ENCODE measurements around the gene SSUH2.
"Not testable (repeated sequence)": the region's sequence is repeated elsewhere in the genome, so short reads cannot be mapped to it uniquely, and the experiment has no call there.

SSUH2 gene, protein sequence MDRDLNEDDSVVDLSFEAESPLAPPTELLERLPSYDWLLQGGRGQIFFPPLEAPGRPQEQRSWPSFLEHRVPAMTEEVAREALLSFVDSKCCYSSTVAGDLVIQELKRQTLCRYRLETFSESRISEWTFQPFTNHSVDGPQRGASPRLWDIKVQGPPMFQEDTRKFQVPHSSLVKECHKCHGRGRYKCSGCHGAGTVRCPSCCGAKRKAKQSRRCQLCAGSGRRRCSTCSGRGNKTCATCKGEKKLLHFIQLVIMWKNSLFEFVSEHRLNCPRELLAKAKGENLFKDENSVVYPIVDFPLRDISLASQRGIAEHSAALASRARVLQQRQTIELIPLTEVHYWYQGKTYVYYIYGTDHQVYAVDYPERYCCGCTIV

DNA sequence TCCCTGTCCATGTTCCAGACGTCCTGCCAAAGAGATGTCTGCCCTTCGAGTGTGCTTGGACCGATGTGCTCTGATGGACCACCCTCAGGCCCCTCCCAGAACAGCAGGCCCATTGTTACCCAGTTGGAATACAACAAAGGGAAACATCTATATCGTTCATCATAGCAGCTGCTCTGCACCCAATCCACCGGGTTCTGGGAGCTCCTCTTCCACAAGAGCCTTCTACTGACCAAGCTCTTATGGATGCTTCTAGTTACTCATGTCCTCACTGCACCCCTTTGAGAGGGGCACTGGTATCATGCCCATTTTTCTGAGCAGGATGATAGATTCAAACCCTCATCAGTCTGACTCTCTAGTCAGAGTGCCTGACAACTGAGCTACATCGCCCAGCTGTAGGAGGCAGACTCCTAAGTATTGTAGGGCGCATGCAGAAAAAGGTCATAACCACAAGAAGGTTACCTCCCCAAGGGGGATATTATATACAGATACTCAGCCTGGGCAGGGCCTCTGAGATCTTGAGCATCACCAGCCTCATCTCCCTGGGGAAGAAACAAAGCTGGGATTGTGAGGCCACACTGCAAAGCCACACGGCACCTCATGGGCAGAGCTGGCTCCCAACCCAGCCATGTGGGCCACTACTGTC lies at the start of gene SSUH2:
TSS of gene SSUH2 (minus strand) at position 51 of the 643 bp plus-strand sequence. CDS start at position 11, 40 bp downstream.
- Mint-ChIP-seq H3K27me3 (peaks cover 3% of the 10 kb centered on the region), H3K4me3 (no peak within 1 kb of the TSS), H3K4me1 (no peaks in the 10 kb centered on the region), H3K9me3 (no peaks in the 10 kb centered on the region), H3K36me3 (no peaks in the 10 kb centered on the region), H3K27ac (no peak within 1 kb of the TSS)

DNA sequence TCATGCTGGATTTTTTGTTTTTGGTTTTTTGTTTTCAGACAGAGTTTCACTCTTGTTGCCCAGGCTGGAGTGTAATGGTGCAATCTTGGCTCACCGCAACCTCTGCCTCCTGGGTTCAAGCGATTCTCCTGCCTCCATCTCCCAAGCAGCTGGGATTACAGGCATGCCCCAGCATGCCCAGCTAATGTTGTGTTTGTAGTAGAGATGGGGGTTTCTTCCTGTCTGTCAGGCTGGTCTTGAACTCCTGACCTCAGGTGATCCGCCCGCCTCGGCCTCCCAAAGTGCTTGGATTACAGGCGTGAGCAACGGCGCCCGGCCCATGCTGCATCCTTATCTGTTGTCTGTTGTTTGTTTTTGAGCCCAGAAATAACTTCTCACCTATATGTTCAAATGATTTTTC lies 46.7 kb upstream of the SSUH2 start:
- not testable (repeated sequence) for H3K36me3 Mint-ChIP-seq, H3K27me3 Mint-ChIP-seq, H3K9me3 Mint-ChIP-seq, H3K4me3 Mint-ChIP-seq, H3K4me1 Mint-ChIP-seq, H3K27ac Mint-ChIP-seq

DNA sequence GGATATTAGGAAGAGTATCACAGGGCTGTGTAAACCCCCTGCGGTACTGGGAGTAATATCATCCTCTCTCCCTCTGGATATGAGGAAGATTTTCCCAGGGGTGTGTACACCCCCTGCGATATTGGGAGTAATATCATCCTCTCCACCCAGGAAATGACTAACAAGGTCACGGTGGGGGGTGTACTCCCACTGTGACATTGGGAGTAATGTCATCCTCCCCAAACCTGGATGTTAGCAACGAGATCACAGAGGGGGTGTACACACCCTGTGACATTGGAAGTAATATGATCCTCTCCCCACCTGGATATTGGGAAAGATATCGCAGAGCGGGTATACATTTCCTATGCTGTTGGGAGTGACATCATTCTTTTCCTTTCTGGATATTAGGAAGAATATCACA lies 40.4 kb upstream of the SSUH2 start:
- H3K36me3 Mint-ChIP-seq, H3K27ac Mint-ChIP-seq, H3K4me1 Mint-ChIP-seq, H3K9me3 Mint-ChIP-seq, H3K27me3 Mint-ChIP-seq, H3K4me3 Mint-ChIP-seq: not testable (repeated sequence)

DNA sequence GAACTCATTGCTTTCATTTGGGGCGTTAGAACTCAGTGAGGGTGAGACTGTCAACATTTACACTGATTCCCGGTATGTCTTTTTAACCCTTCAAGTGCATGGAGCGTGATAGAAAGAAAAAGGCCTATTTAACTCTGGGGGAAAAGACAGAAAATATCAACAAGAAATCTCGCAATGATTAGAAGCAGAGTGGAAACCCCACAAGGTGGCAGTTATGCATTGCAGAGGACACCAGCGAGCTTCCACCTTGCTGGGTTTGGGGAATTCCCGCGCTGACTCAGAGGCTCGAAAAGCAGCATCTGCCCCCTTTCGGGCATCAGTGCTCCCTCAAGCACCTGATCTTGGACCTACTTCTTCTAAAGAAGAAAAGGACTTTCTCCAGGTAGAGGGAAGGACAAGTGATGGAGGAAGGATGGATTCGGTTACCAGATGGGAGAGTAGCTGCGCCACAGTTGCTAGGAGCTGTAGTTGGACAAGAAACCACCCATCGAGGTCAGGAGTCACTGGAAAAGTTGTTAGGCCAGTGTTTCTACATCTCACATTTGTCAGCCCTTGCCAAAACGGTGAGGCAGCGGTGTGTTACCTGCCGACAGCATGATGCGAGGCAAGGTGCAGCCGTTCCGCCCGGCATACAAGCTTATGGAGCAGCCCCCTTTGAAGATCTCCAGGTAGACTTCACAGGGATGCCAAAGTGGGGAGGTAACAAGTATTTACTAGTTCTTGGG lies 38.4 kb upstream of the SSUH2 start:
- not testable (repeated sequence) for H3K9me3 Mint-ChIP-seq, H3K36me3 Mint-ChIP-seq, H3K27ac Mint-ChIP-seq, H3K4me3 Mint-ChIP-seq, H3K4me1 Mint-ChIP-seq, H3K27me3 Mint-ChIP-seq

DNA sequence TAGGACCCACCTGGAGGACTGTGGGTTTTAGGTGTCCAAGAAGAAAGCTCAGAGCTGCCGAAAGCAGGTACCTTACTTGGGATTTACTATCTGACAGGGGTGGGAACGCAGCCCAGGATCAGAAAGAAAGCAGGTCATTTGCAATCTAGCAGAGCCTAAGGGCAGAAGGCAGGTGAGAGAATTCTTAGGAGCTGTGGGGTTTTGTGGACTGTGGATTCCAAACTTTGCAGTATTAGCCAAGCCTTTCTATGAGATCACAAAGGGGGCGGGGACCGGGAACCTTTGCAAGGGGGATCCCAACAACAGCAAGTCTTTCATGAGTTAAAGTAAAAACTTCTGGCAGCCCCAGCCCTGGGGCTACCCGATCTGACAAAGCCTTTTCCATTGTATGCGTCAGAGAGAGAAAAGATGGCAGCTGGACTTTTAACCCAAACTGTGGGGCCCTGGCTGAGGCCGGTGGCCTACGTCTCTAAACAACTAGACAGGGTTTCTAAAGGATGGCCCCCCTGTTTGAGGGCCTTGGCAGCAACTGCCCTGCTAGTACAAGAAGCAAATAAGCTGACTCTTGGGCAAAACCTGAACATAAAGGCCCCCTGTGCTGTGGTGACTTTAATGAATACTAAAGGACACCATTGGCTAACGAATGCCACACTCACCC lies 37.4 kb upstream of the SSUH2 start:
- not testable (repeated sequence) for H3K4me3 Mint-ChIP-seq, H3K27ac Mint-ChIP-seq, H3K27me3 Mint-ChIP-seq, H3K36me3 Mint-ChIP-seq, H3K4me1 Mint-ChIP-seq, H3K9me3 Mint-ChIP-seq

DNA sequence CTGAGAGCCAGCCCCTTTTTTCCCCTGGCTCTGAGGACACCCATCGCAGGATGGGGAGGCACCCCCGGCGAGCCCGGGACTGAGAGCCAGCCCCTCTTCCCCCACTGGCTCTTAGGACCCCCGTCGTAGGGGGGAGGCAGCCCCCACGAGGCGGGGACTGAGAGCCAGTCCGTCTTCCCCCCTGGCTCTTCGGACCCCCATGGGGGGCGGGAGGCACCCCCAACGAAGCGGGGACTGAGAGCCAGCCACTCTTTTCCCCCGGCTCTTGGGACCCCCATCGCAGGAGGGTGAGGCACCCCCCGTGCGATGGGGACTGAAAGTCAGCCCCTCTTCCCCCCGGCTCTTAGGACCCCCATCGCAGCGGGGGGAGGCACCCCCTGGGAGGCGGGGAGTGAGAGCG lies 36.8 kb upstream of the SSUH2 start:
- no peak overlapping the region for H3K4me3 Mint-ChIP-seq
- peaks cover 6% of the 10 kb centered on the region for H3K27me3 Mint-ChIP-seq
- H3K36me3 Mint-ChIP-seq = no peaks in the 10 kb centered on the region
- H3K9me3 Mint-ChIP-seq = no peaks in the 10 kb centered on the region
- no peaks in the 10 kb centered on the region for H3K4me1 Mint-ChIP-seq
- H3K27ac Mint-ChIP-seq = no peak overlapping the region

DNA sequence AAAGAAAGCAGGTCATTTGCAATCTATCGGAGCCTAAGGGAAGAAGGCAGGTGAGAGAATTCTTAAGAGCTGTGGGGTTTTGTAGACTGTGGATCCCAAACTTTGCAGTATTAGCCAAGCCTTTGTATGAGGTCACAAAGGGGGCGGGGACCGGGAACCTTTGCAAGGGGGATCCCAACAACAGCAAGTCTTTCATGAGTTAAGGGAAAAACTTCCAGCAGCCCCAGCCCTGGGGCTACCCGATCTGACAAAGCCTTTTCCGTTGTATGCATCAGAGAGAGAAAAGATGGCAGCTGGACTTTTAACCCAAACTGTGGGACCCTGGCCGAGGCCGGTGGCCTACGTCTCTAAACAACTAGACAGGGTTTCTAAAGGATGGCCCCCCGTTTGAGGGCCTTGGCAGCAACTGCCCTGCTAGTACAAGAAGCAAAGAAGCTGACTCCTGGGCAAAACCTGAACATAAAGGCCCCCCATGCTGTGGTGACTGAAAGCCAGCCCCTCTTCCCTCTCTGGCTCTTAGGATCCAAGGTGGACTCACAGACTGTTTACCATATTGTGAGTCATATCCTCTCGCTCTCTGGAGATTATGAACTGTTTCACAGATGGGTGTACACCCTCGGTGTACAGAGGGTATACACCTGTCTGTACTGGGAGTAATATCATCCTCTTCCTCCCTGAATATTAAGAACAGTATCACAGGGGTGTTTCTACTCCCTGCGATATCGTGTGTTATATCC lies 35.4 kb upstream of the SSUH2 start:
- not testable (repeated sequence) for H3K36me3 Mint-ChIP-seq, H3K27me3 Mint-ChIP-seq, H3K9me3 Mint-ChIP-seq, H3K4me1 Mint-ChIP-seq, H3K4me3 Mint-ChIP-seq
- H3K27ac Mint-ChIP-seq = peak overlapping the region; percentile 32

DNA sequence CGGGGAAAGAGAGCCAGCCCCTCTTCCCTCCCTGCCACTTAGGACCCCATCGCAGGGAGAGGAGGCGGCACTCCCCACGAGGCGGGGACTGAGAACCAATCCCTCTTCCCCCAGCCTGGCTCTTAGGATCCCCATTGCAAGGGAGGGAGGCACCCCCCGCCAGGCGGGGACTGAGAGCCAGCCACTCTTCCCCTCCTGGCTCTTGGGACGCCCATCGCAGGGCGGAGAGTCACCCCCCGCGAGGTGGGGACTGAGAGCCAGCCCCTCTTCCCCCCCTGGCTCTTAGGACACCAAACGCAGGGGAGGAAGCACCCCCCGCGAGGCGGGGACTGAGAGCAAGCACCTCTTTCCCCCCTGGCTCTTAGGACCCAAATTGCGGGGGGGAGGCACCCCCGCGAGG lies 34.2 kb upstream of the SSUH2 start:
- Mint-ChIP-seq H3K9me3 (no peaks in the 10 kb centered on the region), H3K36me3 (no peaks in the 10 kb centered on the region), H3K4me1 (no peaks in the 10 kb centered on the region), H3K27me3 (peaks cover 5% of the 10 kb centered on the region), H3K27ac (no peak overlapping the region), H3K4me3 (no peak overlapping the region)

DNA sequence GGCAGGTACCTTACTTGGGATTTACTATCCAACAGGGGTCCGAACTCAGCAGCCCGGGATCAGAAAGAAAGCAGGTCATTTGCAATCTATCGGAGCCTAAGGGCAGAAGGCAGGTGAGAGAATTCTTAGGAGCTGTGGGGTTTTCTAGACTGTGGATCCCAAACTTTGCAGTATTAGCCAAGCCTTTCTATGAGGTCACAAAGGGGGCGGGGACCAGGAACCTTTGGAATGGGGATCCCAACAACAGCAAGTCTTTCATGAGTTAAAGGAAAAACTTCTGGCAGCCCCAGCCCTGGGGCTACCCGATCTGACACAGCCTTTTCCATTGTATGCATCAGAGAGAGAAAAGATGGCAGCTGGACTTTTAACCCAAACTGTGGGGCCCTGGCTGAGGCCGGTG lies 32.7 kb upstream of the SSUH2 start:
- H3K4me3 Mint-ChIP-seq, H3K27me3 Mint-ChIP-seq, H3K36me3 Mint-ChIP-seq, H3K27ac Mint-ChIP-seq, H3K9me3 Mint-ChIP-seq, H3K4me1 Mint-ChIP-seq: not testable (repeated sequence)

DNA sequence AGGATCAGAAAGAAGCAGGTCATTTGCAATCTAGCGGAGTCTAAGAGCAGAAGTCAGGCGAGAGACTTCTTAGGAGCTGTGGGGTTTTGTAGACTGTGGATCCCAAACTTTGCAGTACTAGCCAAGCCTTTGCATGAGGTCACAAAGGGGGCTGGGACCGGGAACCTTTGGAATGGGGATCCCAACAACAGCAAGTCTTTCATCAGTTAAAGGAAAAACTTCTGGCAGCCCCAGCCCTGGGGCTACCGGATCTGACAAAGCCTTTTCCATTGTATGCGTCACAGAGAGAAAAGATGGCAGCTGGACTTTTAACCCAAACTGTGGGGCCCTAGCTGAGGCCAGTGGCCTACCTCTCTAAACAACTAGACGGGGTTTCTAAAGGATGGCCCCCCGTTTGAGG lies 31.0 kb upstream of the SSUH2 start:
- not testable (repeated sequence) for H3K27ac Mint-ChIP-seq, H3K36me3 Mint-ChIP-seq, H3K4me3 Mint-ChIP-seq, H3K27me3 Mint-ChIP-seq, H3K4me1 Mint-ChIP-seq, H3K9me3 Mint-ChIP-seq

DNA sequence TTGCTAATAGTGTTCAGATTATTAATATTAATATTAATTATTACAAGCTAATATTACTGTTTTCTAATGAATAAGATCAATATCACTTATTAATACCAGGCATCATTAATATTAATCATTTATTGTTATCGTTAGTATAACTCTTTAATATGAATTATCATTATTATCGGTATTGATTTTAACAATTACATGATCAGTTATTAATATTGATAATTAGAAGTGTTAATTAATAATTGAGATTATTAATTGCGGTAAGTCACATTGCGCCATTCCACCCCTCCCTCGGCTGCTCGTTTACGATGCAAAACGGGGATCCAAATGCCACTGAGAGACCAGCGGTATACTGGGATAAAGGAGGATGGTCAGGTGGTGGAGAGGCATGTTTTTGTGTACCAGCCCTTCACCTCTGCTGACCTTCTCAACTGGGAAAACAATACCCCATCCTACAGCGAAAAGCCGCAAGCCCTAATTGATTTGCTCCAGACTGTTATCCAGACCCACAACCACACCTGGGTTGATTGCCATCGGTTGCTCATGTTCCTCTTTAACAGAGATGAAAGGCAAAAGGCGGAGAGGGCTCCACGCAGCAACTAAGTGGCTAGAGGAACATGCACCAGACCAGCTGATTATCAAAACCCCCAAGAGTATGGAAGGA lies 28.6 kb upstream of the SSUH2 start:
- Mint-ChIP-seq H3K4me3 (no peak overlapping the region), H3K36me3 (no peaks in the 10 kb centered on the region), H3K27ac (no peak overlapping the region), H3K27me3 (peaks cover 6% of the 10 kb centered on the region), H3K4me1 (no peaks in the 10 kb centered on the region), H3K9me3 (peaks cover 4% of the 10 kb centered on the region)

DNA sequence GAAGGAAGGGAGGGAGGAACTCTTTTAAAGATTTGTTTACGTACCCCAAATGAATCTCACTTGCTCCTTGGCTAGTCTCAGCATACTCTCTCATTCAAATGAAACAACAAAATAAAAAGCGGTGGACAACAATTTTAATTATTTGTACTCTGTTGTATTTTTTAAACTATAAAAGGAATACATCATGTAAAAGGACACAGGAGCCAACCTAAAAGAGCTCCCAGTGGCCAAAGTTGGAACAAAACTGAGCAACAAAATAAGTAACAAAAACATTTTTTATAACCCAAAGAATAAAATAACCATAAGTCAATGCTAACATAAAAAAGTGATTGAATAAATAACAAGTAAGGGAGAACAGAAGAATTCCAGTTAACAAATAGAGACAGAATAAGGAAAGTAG lies 24.4 kb upstream of the SSUH2 start:
- Mint-ChIP-seq H3K27me3 (peaks cover 11% of the 10 kb centered on the region), H3K27ac (no peak overlapping the region), H3K9me3 (peaks cover 4% of the 10 kb centered on the region), H3K36me3 (no peaks in the 10 kb centered on the region), H3K4me1 (no peaks in the 10 kb centered on the region), H3K4me3 (no peak overlapping the region)

DNA sequence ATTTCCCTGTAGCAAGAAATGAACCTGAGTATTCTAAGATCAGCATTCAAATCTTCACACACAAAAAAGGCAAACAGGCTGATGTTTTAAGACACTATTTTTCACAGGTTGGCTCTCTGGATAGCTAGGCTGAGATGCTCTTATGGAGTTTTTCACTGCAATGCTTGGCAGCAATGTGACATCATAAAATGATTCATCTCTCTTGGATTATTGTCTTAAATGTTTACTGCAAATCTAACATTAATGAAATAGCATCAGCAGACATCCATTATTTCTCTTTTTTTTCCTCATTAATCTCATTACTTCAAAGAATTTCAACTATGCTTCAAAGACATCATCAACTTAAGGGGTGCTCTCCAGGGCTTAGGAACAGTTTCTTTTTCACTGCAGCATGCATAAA lies 23.6 kb upstream of the SSUH2 start:
- no peak overlapping the region for H3K27ac Mint-ChIP-seq
- peaks cover 4% of the 10 kb centered on the region for H3K9me3 Mint-ChIP-seq
- no peaks in the 10 kb centered on the region for H3K36me3 Mint-ChIP-seq
- no peak overlapping the region for H3K4me3 Mint-ChIP-seq
- H3K4me1 Mint-ChIP-seq = no peaks in the 10 kb centered on the region
- peaks cover 11% of the 10 kb centered on the region for H3K27me3 Mint-ChIP-seq

DNA sequence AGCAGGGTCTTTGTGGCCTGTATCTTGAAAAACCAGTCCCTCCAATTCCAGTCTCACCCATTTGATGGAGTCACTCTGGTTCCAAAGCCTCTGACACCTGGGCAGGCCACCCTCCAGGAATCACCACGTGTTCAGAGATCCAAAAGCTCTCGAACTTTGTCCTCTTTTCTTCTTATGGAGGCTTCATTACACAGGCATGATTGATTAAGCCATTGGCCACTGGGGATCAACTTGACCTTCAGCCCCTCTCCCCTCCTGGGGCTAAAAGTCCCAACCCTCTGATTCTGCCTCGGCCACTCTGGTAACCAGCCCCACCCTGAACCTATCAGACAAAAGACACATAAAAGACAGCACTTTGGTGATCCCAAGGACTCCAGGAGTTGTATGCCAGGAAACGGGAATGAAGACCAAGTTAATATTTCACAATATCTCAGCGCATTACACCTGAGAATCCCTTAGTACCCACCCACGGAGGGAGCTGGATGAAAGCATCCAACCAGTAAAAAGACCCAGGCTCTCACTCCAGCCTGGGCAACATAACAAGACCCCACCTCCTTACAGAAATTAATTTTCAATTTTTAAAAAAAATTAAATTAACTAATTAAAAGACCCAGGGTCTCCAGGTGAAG lies 23.0 kb upstream of the SSUH2 start:
- H3K9me3 Mint-ChIP-seq = peaks cover 4% of the 10 kb centered on the region
- no peaks in the 10 kb centered on the region for H3K4me1 Mint-ChIP-seq
- H3K36me3 Mint-ChIP-seq = no peaks in the 10 kb centered on the region
- no peak overlapping the region for H3K27ac Mint-ChIP-seq
- no peak overlapping the region for H3K4me3 Mint-ChIP-seq
- peaks cover 11% of the 10 kb centered on the region for H3K27me3 Mint-ChIP-seq

Measured in activated naive CD4-positive, alpha-beta T cell treated with anti-CD3 and anti-CD28 coated beads, Interleukin-2, amount 50 U/mL, for 24 hours (primary cell).